Measurements from ENCODE around the gene TGFBR3. TPM values are rescaled to one million over a fixed set of nuclear protein-coding genes. Genes with fewer than 3 reads are reported as not detected.

Gene TGFBR3
- total and polyA plus RNA-seq, 2 of the 8 experiments (the other 6 are each of a cell fraction or from before 2014, with no cell fraction given), result 2.0 to 6.1 TPM

DNA sequence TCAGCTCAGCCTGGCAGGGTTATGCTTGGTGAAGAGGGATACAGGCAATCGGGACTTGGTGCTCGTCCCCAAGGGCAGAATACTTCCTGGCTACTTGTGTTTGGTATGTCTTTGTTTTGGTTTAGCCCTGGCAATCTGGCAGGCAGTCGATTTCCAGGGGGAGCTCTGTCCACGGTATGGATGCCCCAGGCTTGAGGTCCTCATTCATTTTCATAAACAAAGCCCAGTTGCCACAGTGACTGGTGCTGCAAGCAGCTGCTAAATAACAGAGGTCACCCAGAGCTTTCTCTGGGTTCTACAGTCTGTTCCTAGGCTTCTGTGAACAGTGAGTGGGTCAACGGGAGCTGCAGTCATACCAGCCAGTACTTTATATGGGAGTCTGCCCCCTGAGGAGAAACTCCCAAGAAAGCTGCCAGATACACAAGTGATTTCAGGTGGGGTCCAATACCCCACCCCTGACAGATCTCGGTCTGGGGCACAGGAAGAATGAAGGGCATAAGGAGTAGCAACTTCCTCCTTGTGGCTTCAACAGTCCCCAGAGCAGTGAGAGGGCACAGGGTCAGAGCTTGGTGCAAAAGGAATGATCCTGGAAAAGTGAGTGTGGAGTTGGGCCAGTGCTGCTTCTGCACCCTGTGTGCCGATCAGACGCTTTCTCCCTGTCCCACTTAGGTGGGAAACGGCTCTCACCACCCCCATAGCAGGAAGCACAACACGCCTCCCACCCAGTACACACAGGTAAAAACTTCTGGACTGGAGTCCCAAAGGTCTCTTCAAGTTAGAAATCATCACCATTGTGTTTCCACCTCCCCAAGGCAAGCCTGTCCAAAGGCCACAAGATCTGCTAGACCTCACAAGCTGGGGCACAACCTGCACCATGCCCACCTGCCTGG, 55.5 kb downstream of the TGFBR3 start (continued):
- TF ChIP-seq, protein P1, sequence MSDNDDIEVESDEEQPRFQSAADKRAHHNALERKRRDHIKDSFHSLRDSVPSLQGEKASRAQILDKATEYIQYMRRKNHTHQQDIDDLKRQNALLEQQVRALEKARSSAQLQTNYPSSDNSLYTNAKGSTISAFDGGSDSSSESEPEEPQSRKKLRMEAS (IDR thresholded peaks at IDR 0.05), result no peak
- TF ChIP-seq SIX5 (IDR thresholded peaks at IDR 0.05; ENCODE audit: low read depth, low read length) (no peak), RBBP5 (IDR thresholded peaks at IDR 0.05; ENCODE audit: borderline replicate concordance, low read depth, low read length) (no peak), SP2 (IDR thresholded peaks at IDR 0.05; ENCODE audit: low read length) (no peak), SIRT6 (IDR thresholded peaks at IDR 0.05; ENCODE audit: low read length) (no peak)

All from H1 (cell line).